NCI-H1417 treated with DMSO at 0.1 percent for 48 hours (cell line): ENCODE results near the gene INHA.

Experiments
- DNase-seq: peaks from one replicate; lab custom pipeline; 2025; lab: John Stamatoyannopoulos, UW

INHA gene

GRCh38 chr2:219574484-219575311, 2.6 kb downstream of the INHA start:
- DNase-seq: no peak

GRCh38 chr2:219575566-219576504, 3.7 kb downstream of the INHA start:
- DNase-seq: no peak

GRCh38 chr2:219576505-219577388, 4.6 kb downstream of the INHA start:
- no peak for DNase-seq

- DNase-seq: no peak
These were observed 6.9 kb downstream of the INHA start for GRCh38 chr2:219578811-219579613.

- DNase-seq: no peak
These were observed 9.2 kb downstream of the INHA start for GRCh38 chr2:219581346-219581745.

GRCh38 chr2:219591091-219591490, 19.0 kb downstream of the INHA start:
- no peak for DNase-seq

GRCh38 chr2:219592736-219593135, 20.6 kb downstream of the INHA start:
- DNase-seq: no peak

GRCh38 chr2:219593154-219593553, 21.0 kb downstream of the INHA start:
- DNase-seq: no peak

GRCh38 chr2:219595256-219595655, 23.1 kb downstream of the INHA start:
- DNase-seq: no peak

- DNase-seq: no peak
These were observed 24.9 kb downstream of the INHA start for GRCh38 chr2:219596954-219597551.

- DNase-seq: peak; percentile 81
These were observed 25.6 kb downstream of the INHA start, which contains the start of gene STK11IP for GRCh38 chr2:219597552-219598307. Gene STK11IP (plus strand): TSS chr2:219597857. CDS start chr2:219598120, 263 bp downstream.

- no peak for DNase-seq
These were observed 26.4 kb downstream of the INHA start for GRCh38 chr2:219598308-219599078.

- DNase-seq: no peak
These were observed 31.7 kb downstream of the INHA start for GRCh38 chr2:219603771-219604170.

GRCh38 chr2:219605607-219605954, 33.5 kb downstream of the INHA start:
- no peak for DNase-seq

- DNase-seq: no peak
These were observed 35.8 kb downstream of the INHA start for GRCh38 chr2:219607931-219608330.

GRCh38 chr2:219608399-219608964, 36.4 kb downstream of the INHA start:
- DNase-seq: no peak

GRCh38 chr2:219609149-219609750, 37.1 kb downstream of the INHA start:
- no peak for DNase-seq

GRCh38 chr2:219611306-219611705, 39.2 kb downstream of the INHA start:
- DNase-seq: no peak
